GM19238 (cell line): ENCODE data around the gene TMEM132D.

ENCODE experiments used
- DNase-seq: peaks from one replicate; pipeline ENCODE4 v3.0.0; 2011; ENCODE audit warnings: low spot score; ENCODE audit not compliant: insufficient read length

TMEM132D gene

DNA sequence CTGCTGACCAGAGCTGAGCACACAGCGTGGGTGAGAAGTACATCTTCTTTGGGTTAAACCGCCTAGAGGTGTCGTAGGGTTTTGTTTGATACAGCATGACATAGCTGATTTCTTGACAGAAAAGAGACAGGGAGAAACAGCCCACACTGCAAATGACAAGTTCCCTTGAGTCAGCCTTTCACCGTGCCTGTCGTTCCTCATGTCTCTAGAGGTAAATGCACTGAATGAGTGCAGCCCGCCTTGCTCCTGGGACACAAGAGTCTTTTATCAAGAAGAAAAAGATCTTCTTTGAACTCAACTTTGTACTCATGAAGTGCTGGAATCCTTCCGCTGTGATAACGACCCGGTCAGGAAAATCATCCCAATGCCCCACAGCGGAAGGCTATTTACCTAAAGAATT, 77.6 kb downstream of the TMEM132D start:
- DNase-seq = no peak

DNA sequence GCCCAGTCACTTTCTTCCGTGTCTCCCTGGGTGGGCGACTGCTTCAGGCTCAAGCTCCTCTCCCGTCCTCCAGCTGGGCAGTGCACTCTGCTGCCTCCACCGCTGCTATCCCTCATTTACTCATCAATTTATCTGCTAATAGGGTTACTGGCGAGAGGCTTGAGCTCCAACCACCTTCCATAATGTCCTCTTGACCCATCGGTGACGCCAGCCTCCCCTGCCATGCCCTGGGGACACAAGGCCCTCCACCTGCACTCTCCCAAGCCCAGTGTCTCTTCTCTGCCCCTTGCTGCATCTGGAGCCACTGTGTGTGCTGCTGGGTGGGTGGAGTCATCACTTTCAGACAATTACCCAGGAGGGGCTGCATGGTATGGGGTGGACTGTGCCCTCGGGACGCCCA, 78.5 kb downstream of the TMEM132D start:
- no peak for DNase-seq

DNA sequence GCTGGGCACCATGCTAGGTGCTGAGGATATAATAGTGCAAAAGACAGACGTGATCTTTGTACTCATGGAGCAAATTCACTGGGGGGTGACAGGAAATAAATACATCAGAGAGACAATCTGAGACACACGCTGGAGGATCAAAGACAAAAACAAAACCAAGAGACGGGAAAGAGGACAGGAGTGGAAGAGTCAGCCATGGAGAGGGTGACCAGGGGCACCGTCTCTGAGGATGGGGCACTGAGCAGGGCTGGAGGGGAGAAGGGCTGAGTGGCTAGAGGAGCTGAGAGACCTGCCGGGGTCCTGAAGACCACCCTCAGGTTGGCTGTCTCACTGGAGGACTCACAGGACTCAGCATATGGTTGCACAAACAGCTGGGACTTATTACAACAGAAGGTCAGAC, 81.9 kb downstream of the TMEM132D start:
- DNase-seq = no peak

DNA sequence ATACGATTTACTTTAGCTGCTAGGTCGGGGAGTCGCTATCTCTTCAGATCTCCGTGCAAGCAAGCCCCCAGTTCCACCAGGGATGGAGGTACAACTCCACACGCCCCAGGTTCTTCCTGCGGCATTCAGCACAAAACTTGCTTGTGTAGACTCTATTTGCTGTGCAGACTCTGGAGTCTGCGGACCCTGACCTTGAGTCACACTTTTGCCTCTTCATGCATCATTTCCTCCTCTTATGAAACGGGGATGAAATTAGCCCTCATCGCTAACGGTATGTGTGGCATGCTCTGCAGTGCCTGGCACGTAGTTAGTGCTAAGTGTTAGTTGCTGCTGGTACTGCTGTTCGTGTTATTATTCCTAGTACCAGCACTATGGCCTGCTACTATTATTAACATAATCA, 84.4 kb downstream of the TMEM132D start:
- no peak for DNase-seq

DNA sequence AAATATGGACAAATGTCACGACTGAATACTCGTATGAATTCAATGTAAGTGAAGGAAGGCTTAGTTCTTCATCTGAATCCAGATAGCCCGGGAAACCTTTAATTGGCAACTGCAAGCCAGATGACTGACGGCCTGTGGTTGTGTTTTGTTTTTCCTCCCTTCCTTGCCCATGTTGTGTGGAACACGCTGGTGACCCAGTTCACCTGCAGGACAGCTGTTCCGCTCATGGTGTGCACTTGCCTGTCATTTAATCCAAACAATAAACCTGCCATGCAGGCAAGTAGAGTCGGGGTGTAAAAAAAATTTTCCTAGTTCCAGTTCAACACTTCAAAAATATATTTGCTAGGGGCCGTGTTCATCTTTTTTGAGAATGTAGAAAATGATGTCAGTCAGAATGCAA, 88.0 kb downstream of the TMEM132D start:
- no peak for DNase-seq

DNA sequence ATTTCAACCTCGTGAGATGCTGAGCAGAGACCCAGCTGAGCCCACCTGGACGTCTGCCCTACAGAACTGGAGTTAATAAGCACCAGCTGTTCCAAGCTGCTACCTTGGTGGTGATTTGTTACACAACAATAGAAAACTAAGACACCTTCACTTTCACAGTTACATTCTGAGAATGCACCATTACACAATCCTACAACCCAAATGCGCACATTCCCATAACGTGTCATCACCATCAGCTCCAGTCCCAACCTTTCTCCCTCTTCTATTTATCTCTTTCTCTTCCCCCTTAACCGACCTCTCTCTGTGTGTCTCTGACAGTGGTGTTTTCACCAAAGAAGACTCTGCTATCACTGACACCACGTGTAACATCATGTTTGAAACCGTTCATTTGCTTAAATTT, 91.9 kb downstream of the TMEM132D start:
- DNase-seq = no peak

DNA sequence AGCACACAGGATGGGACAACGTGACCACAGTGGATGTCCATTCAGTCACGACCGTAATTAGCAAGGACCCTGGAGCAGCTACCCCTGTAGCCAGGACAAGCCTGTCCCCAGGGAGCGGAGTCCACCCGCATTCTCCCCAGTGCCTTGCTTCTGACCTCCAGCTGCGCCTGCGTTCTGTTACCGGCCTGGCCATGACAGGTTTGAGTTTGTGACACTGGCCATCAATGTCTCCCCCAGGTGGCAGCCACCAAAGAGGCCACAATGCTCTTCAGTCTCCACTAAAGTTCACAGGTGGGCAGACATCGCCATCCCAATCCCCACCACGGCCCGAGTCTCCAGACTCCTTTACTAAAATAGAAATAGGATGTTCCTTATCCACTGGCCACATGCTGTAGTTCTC, 96.7 kb downstream of the TMEM132D start:
- no peak for DNase-seq

DNA sequence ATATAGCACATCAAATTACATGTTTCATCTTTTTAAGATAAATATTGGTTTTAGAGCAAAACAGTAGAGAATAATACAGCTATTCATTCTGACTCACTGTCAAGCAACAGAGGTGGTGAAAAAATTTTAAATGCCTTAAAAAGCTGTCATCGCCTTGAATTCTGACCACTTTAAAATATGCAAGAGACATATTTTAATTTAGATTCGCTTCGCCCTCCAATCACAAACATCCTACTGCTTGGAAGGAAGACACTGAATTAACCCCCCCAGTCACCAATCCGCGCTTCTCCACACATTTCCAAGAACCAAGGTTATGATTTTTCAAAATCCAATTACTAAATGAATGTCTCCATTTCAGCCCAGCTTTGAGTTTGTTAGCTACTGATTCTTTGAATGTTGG, 112.4 kb downstream of the TMEM132D start:
- no peak for DNase-seq

DNA sequence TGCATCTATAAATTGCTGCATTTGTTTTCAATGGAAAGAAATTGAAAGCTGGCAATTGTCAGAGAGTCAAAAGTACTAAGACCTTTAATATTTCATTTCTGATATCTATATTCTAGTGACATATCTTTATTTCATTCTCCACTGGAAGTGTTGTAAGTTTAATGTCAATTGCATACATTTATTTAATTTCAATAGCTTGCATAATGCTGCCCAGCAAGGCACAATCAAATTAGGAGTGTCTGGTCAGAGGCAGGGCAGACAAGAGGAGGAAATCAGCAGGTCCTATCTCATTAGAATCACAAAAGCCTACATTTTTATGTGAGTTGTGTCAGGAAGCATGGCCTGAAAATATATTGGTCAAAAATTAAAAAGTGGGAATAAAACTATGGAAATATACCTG, 112.9 kb downstream of the TMEM132D start:
- DNase-seq = no peak

DNA sequence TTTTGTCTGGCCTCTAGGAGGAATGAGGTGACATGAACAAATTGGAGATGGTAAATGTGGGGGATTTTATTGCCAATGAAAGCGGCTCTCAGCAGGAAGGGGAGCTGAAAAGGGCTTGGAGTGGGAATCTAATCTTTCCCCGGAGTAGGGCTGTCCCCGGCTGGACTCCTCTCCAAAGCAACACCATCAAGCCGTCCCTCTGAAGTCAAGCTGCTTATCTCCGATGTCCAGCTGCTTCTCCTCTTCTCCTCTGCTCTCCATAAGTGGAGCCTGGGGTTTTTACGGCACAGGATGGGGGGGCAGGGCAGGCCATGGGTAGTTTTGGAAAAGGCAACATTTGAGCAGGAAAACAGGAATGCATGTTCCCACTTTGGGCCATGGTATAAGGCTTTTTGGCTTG, 113.5 kb downstream of the TMEM132D start:
- no peak for DNase-seq

DNA sequence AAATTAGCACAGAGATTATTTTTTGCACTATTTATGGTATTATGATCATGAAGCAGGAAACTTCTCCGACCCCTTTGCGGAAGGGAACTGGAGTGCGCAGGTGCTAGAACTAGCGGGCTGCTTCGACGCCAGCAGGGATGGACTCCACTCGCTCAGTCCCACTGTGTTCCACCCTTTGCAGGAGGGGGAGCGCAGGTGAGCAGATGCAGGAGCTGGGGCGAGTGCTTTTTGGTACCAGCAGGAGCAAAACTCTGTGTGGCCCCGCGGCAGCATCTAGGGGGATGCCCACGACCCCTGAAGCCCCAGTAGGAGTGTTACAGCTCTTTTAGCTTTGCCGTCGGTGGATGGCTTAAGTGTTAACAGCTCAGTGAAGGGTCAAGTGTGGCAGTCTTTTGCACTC, 113.9 kb downstream of the TMEM132D start:
- no peak for DNase-seq

DNA sequence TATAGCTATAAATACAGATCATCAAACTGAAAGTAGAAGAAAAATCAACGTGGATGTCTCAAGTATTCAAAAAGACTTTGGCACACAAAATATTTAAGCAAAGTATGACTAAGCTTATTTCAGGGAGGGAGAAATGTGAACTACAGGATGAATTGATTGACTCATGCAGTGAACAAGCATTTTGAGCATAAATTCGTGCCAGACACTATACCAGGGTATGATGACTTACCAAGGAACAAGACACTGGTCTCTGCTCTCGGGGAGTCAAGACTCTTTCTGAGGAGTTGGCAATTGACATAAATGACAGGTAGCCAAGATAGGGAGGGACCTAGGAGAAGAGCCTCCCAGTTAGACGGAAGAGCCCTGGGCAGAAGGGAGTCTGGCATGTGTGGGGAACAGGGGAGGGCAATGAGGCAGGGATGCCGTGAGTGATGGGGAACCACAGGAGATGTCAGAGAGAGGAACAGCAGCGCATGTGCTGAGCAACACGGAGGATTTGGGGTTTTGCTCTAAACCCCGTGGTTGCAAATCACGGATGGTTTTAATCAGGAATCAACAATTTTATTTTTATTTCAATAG, 115.2 kb downstream of the TMEM132D start:
- DNase-seq = no peak

DNA sequence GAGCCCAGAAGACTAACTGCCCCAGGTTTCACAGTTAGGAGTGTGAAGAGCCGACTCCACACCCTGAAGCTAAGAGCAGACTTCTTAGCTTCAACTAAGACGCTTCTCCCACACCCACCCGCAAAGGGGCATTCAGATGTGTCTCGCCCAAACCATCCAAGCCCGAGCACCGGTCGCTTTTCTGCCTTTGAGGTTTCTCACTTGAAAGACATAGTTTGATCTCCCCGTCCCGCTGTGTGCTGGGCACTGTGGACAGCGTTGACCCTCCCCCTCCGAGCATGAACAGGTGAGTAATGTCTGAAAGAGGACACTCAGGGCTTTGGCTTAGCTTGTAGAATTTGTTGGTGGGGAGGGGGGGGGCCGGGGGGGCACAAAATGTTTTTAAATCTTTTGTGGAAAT, 123.8 kb downstream of the TMEM132D start:
- no peak for DNase-seq

DNA sequence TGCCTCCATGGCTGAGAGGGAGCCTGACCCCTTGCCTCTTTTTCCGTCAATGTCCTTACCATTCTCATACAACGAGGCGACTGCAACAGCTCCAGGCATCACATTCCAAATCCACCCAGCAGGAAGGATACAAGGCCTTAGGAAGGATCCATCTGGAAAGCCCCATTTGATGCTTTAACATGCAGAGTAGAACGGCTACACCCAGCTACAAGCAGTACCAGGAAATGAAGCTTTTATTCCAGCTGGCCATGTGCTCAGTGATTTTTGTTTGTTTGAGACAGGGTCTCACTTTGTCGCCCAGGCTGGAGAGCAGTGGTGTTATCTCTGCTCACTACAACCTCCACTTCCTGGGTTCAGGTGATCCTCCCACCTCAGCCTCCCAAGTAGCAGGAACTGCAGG, 124.8 kb downstream of the TMEM132D start:
- no peak for DNase-seq

DNA sequence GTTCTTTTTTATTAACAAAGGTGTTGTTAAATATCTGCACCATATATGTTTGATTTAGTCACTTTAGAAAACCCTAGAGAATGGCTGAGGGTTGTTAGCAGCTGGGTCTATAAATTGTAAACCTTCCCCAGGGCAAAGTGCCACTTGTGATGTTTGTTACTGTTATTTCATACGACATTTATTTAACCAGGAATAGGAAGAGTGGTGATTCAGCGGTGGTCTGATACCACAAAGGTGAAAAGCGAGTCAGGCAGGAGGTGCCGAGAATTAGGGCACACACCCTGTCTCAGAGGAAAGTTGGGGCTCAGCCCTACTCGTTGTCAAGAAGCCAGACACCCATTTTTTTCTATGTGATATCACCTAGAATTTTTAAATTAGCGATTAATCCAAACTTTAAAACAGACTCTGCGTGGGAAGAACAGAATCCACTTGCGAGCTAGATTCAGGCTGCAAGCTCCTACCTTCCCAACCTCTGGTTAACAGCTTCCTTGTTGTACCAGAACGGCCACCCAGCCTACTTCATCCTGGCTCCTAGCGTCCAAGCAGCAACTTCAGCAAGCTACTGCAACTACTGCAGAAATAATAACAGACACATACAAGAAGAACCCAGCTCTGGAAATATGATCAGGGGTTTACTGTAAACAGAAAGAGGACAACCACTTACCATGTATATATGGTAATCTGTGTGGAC, 126.7 kb downstream of the TMEM132D start:
- DNase-seq = no peak

DNA sequence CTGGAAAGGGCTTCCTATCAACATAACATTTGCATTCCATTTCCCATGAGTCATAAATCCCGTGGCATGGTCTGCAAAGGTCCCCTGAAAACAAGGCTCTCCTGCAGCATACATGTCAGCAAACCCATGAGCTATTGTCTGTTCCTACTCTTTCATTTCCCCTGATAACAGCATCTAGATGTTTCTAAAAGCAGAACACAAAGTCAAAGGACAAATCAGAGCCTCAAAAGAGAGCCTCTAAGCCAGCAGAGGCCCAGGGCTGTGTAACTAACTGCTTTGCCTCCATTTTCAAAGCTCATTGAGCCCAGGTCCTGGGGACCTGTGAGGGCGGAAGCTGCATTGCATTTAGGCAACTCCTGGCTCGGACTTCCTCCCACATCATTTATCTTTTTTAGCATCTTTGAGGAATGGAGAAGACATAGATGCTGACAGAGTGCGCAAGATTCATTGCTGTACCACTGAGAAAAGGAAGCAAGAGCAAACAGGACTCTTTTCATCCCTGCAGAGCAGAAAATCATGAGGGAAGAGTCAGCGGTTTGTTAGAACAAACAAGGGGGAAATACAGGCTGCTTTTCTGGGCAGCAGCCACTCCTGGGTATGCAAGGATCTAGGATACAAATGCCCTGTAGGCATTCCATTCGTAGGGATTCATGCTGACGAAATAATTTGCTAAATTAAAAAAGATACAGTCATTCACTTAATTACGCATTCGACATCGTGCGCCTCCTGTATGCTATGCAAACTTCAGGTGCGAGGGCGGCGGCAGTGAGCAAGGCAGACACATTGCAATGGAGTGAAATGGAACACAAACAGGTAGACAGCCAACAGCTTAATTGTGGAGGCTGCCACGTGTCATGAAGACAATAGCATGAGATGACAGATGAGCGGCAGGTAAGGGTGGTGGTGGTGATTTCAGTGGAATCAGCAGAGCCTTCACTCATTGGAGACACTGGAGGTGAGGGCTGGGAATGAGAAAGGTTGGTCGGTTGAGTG, 131.0 kb downstream of the TMEM132D start:
- DNase-seq = no peak

DNA sequence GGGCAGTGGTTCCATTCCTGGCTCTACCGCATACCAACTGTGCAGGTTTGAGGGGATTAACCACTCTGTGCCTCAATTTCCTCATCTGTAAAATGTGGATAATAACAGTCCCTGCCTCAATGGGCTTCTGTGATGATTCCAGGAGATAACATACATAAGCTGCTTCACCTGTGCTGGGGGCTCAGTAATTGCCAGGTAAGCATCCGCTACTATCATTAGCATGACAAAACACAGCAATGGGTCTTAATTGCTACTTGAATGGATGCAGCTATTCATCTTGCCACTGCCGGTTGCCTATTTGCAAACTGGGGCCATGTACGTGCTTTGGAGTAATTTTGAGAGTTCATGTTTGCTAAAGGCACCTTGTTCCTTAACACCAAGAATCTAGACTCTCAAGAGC, 132.6 kb downstream of the TMEM132D start:
- DNase-seq = no peak

DNA sequence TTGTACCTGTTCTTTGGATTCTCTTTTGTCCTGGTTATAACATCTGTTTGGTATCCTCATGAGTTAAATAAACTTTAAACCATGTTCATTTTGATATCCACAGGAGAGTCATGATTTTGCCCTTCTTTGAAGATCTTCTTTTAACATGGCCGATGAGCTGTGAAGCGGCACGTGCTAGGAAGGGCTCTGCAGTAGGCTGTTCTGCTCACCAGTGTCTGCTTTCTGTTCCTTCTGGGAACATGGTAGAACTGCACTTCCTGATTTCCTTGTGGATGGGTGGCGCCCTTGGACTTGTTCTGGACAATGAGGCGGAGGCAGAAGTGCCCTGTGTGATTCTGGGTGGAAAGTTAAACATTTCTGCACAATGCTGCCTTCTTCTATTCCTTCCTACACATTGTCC, 138.1 kb downstream of the TMEM132D start:
- no peak for DNase-seq

DNA sequence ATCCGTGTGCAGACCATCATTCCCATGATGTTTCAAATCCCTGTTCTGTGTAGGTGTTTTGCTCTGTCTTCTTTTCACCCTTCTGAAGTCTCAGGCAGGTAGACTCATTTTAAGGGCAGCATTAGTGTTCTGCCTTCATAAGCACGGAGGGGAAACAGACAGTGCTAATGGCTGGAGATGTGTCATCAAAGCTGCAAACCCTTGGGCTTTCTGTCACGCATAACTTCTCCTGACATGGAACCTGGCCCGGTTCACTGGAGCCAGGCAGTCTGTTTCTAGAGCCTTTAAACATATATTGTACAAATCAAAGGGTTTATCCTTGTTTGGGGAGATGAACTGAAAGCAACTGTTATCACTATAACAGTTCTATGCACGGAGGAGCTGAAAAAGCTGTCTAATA, 141.4 kb downstream of the TMEM132D start:
- no peak for DNase-seq

DNA sequence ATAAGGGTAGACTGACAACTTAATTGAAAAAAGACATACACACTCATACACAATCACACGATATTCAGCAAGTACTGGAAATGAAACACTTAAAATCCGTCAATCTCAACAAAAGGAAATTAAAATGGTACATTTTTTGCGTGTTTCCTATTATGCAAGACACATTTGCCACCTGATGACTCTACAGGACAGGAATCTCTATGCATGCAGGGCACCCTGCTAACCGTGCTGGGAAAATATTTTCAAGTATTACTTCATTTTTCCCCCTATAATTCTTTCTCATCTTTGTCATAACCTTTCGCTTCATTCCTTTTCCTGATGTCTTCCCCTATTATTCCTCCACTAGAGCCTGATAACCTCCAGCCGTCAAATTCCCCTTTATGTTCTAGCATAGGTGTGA, 150.2 kb downstream of the TMEM132D start:
- no peak for DNase-seq

DNA sequence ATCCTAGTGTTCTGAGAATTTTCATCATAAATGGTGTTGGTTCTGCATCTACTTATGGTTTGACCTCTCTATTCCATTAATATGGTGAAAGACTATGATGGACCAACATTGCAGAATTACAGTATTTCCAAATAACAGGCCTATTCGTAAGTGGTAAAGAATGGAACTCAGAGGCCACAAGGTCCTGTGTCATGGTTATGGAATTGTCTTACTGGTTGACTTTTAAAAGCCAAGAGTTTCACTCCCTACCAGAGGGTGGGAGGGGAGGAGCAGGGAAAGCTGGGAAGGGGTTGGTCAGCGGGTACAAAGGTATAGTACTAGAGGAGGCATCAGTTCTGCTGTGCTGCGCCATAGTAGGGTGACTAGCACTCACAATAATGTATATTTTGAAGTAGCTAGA, 153.4 kb downstream of the TMEM132D start:
- DNase-seq = no peak

DNA sequence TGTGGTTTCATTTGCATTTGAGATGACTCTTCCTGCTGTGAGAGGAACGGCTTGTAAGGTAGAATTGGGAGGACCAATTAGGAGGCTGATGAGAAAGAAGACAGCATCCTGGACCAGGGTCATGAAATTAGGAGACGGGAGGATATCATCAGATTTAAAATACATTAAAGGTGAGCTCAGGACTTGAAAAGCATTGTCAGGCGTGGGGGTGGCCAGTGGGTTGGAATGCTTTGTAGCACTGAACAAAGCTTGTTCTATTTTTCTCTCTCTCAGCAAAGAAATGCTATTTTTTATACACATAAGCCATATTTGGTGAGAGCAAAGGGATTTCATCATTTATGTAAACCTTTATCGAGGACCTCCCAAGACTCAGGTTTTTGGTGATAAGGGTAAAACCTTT, 157.5 kb downstream of the TMEM132D start:
- DNase-seq = no peak
